HepG2 (cell line): ENCODE measurements around the gene SLC22A5. TPM values are rescaled to one million over a fixed set of nuclear protein-coding genes. Genes with fewer than 3 reads are reported as not detected.
A peak's percentile ranks its signal among the peaks of the same experiment; 100 is the strongest.

Source experiments
- CBX2 ChIP-seq, 2 experiments: fragments of 200-600 bp in 1 of 2; sonication (generic); formaldehyde crosslinking in 1 of 2; IDR thresholded peaks; 2 replicates each; pipeline versions ENCODE4 v1.7.0 to v1.8.1; 2018 to 2022; ENCODE audit warnings: low read depth in 2 of 2, low read length in 1 of 2, mild to moderate bottlenecking in 1 of 2, missing genetic modification reagents in 1 of 2
- GATAD1 ChIP-seq: IDR thresholded peaks from 2 replicates; pipeline ENCODE4 v1.6.1; 2016; ENCODE audit warnings: missing genetic modification reagents, missing compliant biosample characterization
- GTF2F1 ChIP-seq: fragments of 150-350 bp; IDR thresholded peaks from 2 replicates; pipeline ENCODE4 v1.6.1; 2014; ENCODE audit warnings: low read length
- HOXA7 ChIP-seq: sonication (generic); formaldehyde crosslinking; IDR thresholded peaks from 2 replicates; pipeline ENCODE4 v1.8.1; 2022; ENCODE audit warnings: mild to moderate bottlenecking, missing genetic modification reagents, moderate library complexity
- RNF2 ChIP-seq: fragments of 450-650 bp; conservative IDR thresholded peaks from 2 replicates; pipeline ENCODE4 v1.6.1; 2016; ENCODE audit warnings: low read depth
- RXRB ChIP-seq: IDR thresholded peaks from 2 replicates; pipeline ENCODE4 v1.6.1; 2016; ENCODE audit warnings: borderline replicate concordance, missing genetic modification reagents, missing compliant biosample characterization
- SNRNP70 ChIP-seq: fragments of 200-400 bp; formaldehyde crosslinking; IDR thresholded peaks from 2 replicates; pipeline ENCODE4 v1.6.1; 2017; ENCODE audit warnings: mild to moderate bottlenecking, low read depth, low read length, moderate library complexity
- TCF12 ChIP-seq, 2 experiments: fragments of 450-650 bp in 1 of 2; sonication (generic) in 1 of 2; formaldehyde crosslinking in 1 of 2; IDR thresholded peaks; 2 replicates each; pipeline versions ENCODE4 v1.6.1 to v1.8.0; 2017 to 2022; ENCODE audit warnings: antibody characterized with exemption in 1 of 2, mild to moderate bottlenecking in 1 of 2, missing genetic modification reagents in 1 of 2, moderate library complexity in 1 of 2
- ZBTB3 ChIP-seq: sonication (generic); formaldehyde crosslinking; IDR thresholded peaks from 2 replicates; pipeline ENCODE4 v1.4.0; 2020; ENCODE audit warnings: low read depth, mild to moderate bottlenecking, moderate library complexity, missing genetic modification reagents, borderline replicate concordance
- ZNF746 ChIP-seq: sonication (generic); formaldehyde crosslinking; IDR thresholded peaks from 2 replicates; pipeline ENCODE4 v1.8.0; 2022; ENCODE audit warnings: mild to moderate bottlenecking, missing genetic modification reagents
- polyA plus RNA-seq, 8 experiments: library from polyadenylated mRNA; depleted of rRNA in 3 of 8; stranded (reverse) in 7 of 8; unstranded in 1 of 8; fragments of >200 nt; fragmentation: Illumina TruSeq in 4 of 8; extraction: Trizol in 4 of 8; gene quantifications; 2 replicates each; pipeline versions ENCODE4 v1.2.1 to v1.2.3, GENCODE V29; 2011 to 2016; ENCODE audit warnings: low read depth in 4 of 8, missing spikeins in 1 of 8, mixed read lengths in 1 of 8; ENCODE audit not compliant: insufficient read depth in 1 of 8
- total RNA-seq, 5 experiments: library from RNA; depleted of rRNA; stranded (reverse); fragments of >200 nt; fragmentation: Illumina TruSeq; extraction: Trizol; gene quantifications; 2 replicates each; pipeline ENCODE4 v1.2.3, GENCODE V29; 2016; ENCODE audit warnings: low read depth in 1 of 5
- TF ChIP-seq, protein P1 (sequence below): sonication (generic); formaldehyde crosslinking; IDR thresholded peaks from 2 replicates; pipeline ENCODE4 v1.5.0; 2020; ENCODE audit warnings: missing genetic modification reagents
- TF ChIP-seq, protein P2 (sequence below): sonication (generic); formaldehyde crosslinking; IDR thresholded peaks from 2 replicates; pipeline ENCODE4 v1.5.1; 2020; ENCODE audit warnings: missing genetic modification reagents, mild to moderate bottlenecking, borderline replicate concordance
- TF ChIP-seq, protein P3 (sequence below): sonication (generic); formaldehyde crosslinking; IDR thresholded peaks from 2 replicates; pipeline ENCODE4 v1.8.0; 2022; ENCODE audit warnings: mild to moderate bottlenecking, missing genetic modification reagents
- TF ChIP-seq, protein P4 (sequence below), 2 experiments: sonication (generic) in 1 of 2; formaldehyde crosslinking in 1 of 2; IDR thresholded peaks; 2 replicates each; pipeline versions ENCODE4 v1.6.1 to v1.9.0; 2014 to 2022; ENCODE audit warnings: antibody characterized with exemption in 1 of 2, borderline replicate concordance in 1 of 2, inconsistent platforms in 1 of 2, low read depth in 1 of 2, missing genetic modification reagents in 1 of 2
- TF ChIP-seq, protein P5 (sequence below): sonication (generic); formaldehyde crosslinking; conservative IDR thresholded peaks from 2 replicates; pipeline ENCODE4 v1.4.0; 2020; ENCODE audit warnings: missing genetic modification reagents

SLC22A5 gene
- total and polyA plus RNA-seq, 2 of the 13 experiments (the other 11 are each of a cell fraction or from before 2014, with no cell fraction given): 7.1 to 15.1 TPM

DNA sequence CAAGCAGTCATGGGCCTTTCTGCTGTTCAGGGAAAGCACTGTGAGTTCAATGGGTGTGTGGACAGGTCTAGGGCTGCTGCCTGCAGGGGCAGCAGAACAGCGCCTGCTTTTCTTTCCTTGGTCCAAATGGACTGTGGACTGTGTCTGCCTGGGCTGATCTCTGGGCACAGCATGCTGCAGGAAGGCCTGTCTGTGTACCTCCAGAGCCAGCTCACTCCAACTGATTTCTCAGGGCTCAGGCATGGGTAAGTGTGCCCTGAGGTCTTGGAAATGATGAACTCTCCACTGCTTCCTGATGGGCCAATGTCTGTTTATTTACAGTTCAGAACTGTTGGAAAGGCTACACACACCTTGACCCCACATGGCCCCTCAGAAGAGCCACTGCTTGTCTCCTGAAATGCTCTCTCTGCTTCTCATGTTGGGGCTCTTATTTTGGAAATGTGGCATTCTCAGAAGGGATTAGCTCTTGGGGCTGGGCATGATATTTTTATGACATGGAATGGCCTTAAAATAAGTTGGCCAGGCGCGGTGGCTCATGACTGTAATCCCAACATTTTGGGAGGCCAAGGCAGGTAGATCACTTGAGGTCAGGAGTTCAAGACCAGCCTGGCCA is 48.3 kb upstream of the SLC22A5 start (continued):
- TF ChIP-seq TCF12 (IDR thresholded peaks at IDR 0.05): no peak
- TF ChIP-seq TCF12 (CRISPR knock-in tag; IDR thresholded peaks at IDR 0.05): no peak
- no peak for TF ChIP-seq HOXA7 (CRISPR knock-in tag)
- TF ChIP-seq GATAD1 (CRISPR knock-in tag): no peak
- no peak for TF ChIP-seq RNF2
- TF ChIP-seq ZNF746: no peak
- TF ChIP-seq, protein P1, sequence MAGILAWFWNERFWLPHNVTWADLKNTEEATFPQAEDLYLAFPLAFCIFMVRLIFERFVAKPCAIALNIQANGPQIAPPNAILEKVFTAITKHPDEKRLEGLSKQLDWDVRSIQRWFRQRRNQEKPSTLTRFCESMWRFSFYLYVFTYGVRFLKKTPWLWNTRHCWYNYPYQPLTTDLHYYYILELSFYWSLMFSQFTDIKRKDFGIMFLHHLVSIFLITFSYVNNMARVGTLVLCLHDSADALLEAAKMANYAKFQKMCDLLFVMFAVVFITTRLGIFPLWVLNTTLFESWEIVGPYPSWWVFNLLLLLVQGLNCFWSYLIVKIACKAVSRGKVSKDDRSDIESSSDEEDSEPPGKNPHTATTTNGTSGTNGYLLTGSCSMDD: no peak
- no peak for TF ChIP-seq ZBTB3
- TF ChIP-seq, protein P2, sequence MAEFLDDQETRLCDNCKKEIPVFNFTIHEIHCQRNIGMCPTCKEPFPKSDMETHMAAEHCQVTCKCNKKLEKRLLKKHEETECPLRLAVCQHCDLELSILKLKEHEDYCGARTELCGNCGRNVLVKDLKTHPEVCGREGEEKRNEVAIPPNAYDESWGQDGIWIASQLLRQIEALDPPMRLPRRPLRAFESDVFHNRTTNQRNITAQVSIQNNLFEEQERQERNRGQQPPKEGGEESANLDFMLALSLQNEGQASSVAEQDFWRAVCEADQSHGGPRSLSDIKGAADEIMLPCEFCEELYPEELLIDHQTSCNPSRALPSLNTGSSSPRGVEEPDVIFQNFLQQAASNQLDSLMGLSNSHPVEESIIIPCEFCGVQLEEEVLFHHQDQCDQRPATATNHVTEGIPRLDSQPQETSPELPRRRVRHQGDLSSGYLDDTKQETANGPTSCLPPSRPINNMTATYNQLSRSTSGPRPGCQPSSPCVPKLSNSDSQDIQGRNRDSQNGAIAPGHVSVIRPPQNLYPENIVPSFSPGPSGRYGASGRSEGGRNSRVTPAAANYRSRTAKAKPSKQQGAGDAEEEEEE (CRISPR knock-in tag): no peak
- TF ChIP-seq, protein P3, sequence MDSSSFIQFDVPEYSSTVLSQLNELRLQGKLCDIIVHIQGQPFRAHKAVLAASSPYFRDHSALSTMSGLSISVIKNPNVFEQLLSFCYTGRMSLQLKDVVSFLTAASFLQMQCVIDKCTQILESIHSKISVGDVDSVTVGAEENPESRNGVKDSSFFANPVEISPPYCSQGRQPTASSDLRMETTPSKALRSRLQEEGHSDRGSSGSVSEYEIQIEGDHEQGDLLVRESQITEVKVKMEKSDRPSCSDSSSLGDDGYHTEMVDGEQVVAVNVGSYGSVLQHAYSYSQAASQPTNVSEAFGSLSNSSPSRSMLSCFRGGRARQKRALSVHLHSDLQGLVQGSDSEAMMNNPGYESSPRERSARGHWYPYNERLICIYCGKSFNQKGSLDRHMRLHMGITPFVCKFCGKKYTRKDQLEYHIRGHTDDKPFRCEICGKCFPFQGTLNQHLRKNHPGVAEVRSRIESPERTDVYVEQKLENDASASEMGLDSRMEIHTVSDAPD (CRISPR knock-in tag): no peak
- no peak for TF ChIP-seq CBX2 (IDR thresholded peaks at IDR 0.05; ENCODE audit: low read depth, low read length)
- TF ChIP-seq CBX2 (CRISPR knock-in tag; IDR thresholded peaks at IDR 0.05; ENCODE audit: low read depth): no peak
- TF ChIP-seq SNRNP70: no peak
- TF ChIP-seq RXRB: peak; percentile 91
- TF ChIP-seq, protein P4, sequence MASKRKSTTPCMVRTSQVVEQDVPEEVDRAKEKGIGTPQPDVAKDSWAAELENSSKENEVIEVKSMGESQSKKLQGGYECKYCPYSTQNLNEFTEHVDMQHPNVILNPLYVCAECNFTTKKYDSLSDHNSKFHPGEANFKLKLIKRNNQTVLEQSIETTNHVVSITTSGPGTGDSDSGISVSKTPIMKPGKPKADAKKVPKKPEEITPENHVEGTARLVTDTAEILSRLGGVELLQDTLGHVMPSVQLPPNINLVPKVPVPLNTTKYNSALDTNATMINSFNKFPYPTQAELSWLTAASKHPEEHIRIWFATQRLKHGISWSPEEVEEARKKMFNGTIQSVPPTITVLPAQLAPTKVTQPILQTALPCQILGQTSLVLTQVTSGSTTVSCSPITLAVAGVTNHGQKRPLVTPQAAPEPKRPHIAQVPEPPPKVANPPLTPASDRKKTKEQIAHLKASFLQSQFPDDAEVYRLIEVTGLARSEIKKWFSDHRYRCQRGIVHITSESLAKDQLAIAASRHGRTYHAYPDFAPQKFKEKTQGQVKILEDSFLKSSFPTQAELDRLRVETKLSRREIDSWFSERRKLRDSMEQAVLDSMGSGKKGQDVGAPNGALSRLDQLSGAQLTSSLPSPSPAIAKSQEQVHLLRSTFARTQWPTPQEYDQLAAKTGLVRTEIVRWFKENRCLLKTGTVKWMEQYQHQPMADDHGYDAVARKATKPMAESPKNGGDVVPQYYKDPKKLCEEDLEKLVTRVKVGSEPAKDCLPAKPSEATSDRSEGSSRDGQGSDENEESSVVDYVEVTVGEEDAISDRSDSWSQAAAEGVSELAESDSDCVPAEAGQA (IDR thresholded peaks at IDR 0.05; ENCODE audit: low read depth): no peak
- TF ChIP-seq, protein P4 (CRISPR knock-in tag; IDR thresholded peaks at IDR 0.05; ENCODE audit: borderline replicate concordance): no peak
- TF ChIP-seq, protein P5, sequence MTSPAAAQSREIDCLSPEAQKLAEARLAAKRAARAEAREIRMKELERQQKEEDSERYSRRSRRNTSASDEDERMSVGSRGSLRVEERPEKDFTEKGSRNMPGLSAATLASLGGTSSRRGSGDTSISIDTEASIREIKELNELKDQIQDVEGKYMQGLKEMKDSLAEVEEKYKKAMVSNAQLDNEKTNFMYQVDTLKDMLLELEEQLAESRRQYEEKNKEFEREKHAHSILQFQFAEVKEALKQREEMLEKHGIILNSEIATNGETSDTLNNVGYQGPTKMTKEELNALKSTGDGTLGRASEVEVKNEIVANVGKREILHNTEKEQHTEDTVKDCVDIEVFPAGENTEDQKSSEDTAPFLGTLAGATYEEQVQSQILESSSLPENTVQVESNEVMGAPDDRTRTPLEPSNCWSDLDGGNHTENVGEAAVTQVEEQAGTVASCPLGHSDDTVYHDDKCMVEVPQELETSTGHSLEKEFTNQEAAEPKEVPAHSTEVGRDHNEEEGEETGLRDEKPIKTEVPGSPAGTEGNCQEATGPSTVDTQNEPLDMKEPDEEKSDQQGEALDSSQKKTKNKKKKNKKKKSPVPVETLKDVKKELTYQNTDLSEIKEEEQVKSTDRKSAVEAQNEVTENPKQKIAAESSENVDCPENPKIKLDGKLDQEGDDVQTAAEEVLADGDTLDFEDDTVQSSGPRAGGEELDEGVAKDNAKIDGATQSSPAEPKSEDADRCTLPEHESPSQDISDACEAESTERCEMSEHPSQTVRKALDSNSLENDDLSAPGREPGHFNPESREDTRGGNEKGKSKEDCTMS (CRISPR knock-in tag): no peak
- TF ChIP-seq GTF2F1: no peak
